ENCODE measurements around the gene CD200. TPM values are rescaled to one million over a fixed set of nuclear protein-coding genes. Genes with fewer than 3 reads are reported as not detected.
A peak's percentile ranks its signal among the peaks of the same experiment; 100 is the strongest.
"Not testable (repeated sequence)": the region's sequence is repeated elsewhere in the genome, so short reads cannot be mapped to it uniquely, and the experiment has no call there.

The CD200 gene
- total and polyA plus RNA-seq, 2 donors = 23.0 to 36.2 TPM

DNA sequence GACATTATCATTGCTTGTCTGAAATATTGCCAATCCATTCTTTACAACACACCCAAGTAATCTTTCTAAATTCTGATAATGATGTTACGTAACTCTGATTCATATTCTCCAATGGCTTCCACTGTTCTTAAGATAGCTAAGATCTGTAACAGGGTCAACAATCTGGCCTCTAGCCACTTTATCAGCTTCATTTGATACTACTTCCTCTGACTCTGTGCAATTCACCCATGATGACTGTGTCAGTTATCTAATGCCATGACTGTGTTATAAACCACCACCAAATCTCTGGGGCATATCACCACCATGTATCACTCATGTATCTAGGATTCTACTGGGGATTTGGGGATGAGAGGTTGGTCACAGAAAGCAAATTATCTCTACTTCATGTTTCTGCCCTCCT is 44.0 kb downstream of the CD200 start:
- Histone ChIP-seq H3K27ac (ENCODE audit: low read depth) (no peak overlapping the region), H3K36me3 (ENCODE audit: insufficient read depth) (no peaks in the 10 kb centered on the region), H3K4me3 (ENCODE audit: low read depth, low read length) (no peak overlapping the region), H3K4me1 (ENCODE audit: insufficient read depth) (no peaks in the 10 kb centered on the region)
- DNase-seq (ENCODE audit: extremely low spot score) = no peak
- 62% methylated on average over 1 of the region's 1 CpG for WGBS

DNA sequence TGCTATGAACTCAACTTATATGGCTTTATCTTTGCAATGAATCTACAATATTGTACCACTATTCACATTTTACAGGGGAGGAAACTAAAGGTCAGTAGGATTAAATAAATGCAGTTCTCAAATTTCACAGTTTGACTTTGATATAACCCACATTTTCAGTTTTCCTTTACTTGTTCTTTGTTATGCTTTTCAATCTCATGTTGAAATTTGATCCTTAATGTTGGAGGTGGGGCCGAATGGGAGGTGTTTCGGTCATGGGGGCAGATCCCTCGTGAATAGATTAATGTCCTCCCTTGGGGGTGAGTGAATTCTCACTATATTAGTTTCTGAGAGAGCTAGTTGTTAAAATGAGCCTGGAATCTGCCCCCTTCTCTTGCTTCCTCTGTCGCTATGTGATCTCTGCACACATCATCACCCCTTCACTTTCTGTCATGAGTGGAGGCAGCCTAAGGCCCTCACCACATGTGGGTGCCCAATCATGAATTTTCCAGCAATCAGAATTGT is 44.7 kb downstream of the CD200 start:
- no peak overlapping the region for H3K27ac ChIP-seq (ENCODE audit: low read depth)

DNA sequence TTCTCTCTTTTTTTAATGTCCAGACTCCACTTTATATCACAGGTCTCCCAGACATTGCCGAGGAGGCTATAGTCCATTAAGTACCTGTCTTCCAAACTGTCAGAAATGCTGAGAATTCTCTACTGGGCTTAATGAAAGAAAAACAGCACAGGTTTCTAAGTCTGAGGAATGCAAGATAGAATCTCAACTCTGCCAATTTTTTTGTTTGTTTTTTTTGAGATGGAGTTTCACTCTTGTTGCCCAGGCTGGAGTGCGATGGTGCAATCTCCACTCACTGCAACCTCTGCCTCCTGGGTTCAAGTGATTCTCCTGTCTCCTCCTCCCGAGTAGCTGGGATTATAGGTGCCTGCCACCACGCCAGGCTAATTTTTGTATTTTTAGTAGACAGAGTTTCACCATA is 45.4 kb downstream of the CD200 start:
- 72% methylated on average over 4 of the region's 4 CpGs for WGBS
- H3K36me3 ChIP-seq (ENCODE audit: insufficient read depth); H3K4me1 ChIP-seq (ENCODE audit: insufficient read depth); DNase-seq (ENCODE audit: extremely low spot score); H3K27ac ChIP-seq (ENCODE audit: low read depth); H3K4me3 ChIP-seq (ENCODE audit: low read depth, low read length): not testable (repeated sequence)

More for the DNA sequence above, 44.7 kb downstream of the CD200 start:
- 56% methylated on average over 4 of the region's 4 CpGs for WGBS
- Histone ChIP-seq H3K4me3 (ENCODE audit: low read depth, low read length) (no peak overlapping the region), H3K36me3 (ENCODE audit: insufficient read depth) (no peaks in the 10 kb centered on the region), H3K4me1 (ENCODE audit: insufficient read depth) (no peaks in the 10 kb centered on the region)
- DNase-seq (ENCODE audit: extremely low spot score) = no peak

DNA sequence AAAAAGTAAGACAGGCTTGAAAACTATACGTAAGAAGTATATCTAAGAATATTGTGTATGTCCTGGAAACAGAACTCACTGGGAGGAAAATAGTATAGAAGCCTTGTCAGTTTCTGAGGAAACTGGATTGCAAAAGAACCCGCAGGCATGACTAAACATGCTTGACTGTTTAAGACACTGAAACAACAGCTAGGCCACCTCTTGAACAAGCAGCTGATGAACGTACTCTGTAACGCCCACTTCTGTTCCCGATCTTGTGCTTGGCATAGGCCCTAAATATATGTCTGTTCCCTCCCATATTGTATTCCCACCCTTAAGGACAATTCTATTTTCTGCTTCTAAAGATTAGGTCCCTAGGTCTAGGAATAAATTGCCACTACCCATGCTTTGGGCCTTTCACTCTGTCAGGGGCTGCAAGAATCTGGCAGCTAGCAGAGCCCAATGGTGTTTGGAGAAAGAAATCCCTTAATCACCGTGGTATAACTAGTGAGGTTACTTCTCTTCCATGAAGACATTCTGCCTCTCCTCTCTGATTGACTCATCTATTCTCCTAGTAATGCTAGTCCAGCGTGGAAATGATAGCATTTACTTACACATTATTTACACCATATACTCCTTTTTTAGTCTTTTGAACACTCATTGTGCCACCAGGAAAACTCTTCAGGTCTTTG is 46.2 kb downstream of the CD200 start:
- Histone ChIP-seq H3K4me3 (ENCODE audit: low read depth, low read length) (no peak overlapping the region), H3K27ac (ENCODE audit: low read depth) (no peak overlapping the region), H3K4me1 (ENCODE audit: insufficient read depth) (no peaks in the 10 kb centered on the region), H3K36me3 (ENCODE audit: insufficient read depth) (no peaks in the 10 kb centered on the region)
- 76% methylated on average over 7 of the region's 7 CpGs for WGBS
- DNase-seq (ENCODE audit: extremely low spot score) = no peak

DNA sequence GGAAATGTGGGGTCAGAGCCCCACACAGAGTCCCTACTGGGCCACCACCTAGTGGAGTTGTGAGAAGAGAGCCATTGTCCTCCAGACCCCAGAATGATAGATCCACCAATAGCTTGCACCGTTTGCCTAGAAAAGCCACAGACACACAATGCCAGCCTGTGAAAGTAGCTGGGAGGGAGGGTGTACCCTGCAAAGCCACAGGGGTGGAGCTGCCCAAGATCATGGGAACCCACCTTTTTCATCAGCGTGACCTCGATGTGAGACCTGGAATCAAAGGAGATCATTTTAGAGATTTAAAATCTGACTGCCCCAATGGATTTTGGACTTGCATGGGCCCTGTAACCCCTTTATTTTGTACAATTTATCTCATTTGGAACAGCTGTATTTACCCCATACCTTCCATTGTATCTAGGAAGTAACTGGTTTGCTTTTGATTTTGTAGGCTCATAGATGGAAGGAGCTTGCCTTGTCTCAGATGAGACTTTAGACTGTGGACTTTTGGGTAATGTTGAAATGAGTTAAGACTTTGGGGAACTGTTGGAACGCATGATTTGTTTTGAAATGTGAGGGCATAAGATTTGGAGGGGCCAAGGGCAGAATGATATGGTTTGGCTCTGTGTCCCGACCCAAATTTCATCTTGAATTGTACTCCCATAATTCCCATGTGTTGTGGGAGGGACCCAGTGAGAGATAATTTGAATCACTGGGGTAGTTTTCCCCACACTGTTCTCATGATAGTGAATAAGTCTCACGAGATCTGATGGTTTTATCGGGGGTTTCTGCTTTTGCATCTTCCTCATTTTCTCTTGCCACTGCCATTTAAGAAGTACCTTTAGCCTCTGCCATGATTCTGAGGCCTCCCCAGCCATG is 49.0 kb downstream of the CD200 start:
- Histone ChIP-seq H3K4me3 (ENCODE audit: low read depth, low read length) (no peak overlapping the region), H3K4me1 (ENCODE audit: insufficient read depth) (no peaks in the 10 kb centered on the region), H3K27ac (ENCODE audit: low read depth) (no peak overlapping the region), H3K36me3 (ENCODE audit: insufficient read depth) (no peaks in the 10 kb centered on the region)
- WGBS = 88% methylated on average over 7 of the region's 7 CpGs
- DNase-seq (ENCODE audit: extremely low spot score) = no peak

DNA sequence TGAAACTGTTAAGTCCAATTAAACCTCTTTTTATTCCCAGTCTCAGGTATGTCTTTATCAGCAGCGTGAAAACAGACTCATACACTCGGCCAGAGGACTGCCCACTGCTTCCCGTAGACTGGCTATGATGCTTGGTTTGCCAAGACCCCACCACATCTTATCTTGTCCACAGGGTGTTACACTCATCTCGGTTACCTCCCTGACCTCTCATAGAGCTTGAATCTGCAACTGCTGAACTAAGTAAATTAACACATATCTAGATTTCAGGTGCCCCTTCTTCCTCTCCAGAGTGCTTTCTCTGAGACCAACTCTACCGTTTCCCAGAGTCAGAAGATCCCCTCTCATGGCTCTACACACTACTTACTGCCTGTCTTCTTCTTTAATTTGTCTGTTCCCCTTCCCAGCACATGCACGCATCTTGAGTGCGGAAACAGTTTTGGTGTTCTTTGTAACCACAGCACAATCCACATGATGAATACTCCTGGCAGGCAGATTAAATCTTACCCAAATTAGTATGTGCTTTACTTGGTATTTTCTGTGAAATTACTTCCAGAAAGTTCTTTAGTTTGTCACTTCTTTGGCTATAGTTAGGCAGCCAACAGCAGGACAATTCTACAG is 49.7 kb downstream of the CD200 start:
- Histone ChIP-seq H3K27ac (ENCODE audit: low read depth) (no peak overlapping the region), H3K4me3 (ENCODE audit: low read depth, low read length) (no peak overlapping the region), H3K36me3 (ENCODE audit: insufficient read depth) (no peaks in the 10 kb centered on the region), H3K4me1 (ENCODE audit: insufficient read depth) (no peaks in the 10 kb centered on the region)
- DNase-seq (ENCODE audit: extremely low spot score) = no peak
- WGBS = 91% methylated on average over 7 of the region's 7 CpGs

DNA sequence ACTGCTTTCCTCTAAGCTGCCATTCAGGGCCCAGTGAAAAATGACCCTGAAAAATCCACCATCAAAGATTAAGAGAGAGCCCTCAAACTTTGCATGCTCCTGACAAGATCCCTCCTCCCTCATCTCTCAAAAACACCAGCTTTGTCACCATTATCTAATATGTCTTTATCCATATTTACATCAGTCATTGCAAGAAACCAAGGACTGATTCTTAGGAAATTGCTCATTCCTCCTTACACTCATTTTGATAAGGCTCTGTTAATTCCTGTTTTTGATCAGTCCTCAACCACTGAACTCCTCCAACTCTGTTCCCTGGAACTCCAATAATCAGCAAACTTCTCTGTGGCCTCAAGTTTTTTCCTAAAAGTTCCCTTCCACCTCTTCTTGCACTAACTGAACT is 51.8 kb downstream of the CD200 start:
- Histone ChIP-seq H3K36me3 (ENCODE audit: insufficient read depth) (no peaks in the 10 kb centered on the region), H3K4me1 (ENCODE audit: insufficient read depth) (no peaks in the 10 kb centered on the region), H3K4me3 (ENCODE audit: low read depth, low read length) (no peak overlapping the region), H3K27ac (ENCODE audit: low read depth) (no peak overlapping the region)
- no peak for DNase-seq (ENCODE audit: extremely low spot score)

DNA sequence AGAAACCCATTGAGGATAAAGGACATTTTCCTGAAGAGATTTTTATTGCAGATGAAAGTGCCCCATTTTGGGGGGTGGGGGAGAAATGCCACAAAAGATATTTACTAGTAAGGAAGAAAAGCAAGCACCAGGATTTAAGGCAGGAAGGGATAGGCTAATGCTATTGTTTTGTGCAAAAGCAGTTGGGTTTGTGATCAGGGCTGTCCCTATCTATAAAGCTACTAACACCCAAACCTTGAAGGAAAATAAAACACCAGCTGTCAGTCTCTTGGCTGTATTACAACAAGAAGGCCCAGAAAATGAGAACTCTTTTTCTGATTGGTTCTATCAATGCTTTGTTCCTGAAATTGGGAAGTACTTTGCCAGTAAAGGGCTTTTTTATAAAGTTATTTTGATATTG is 56.0 kb downstream of the CD200 start:
- Histone ChIP-seq H3K4me1 (ENCODE audit: insufficient read depth) (no peaks in the 10 kb centered on the region), H3K4me3 (ENCODE audit: low read depth, low read length) (no peak overlapping the region), H3K27ac (ENCODE audit: low read depth) (no peak overlapping the region), H3K36me3 (ENCODE audit: insufficient read depth) (no peaks in the 10 kb centered on the region)
- no peak for DNase-seq (ENCODE audit: extremely low spot score)

DNA sequence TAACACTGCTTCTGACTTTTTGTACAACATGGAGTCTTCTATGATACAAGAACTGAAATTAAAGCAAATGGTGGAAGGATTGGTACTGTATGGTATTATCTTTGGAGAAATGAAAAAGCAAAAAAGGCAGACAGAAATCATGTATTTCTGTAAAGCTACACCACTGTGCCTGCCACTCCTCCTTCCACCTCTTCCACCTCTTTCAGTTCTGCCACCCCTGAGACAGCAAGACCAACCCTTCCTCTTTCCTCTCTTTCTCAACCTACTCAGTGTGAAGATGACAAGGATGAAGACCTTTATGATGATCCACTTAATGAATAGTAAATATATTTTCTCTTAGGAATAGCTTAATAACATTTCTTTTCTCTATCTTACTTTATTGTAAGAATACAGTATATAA is 57.0 kb downstream of the CD200 start:
- Histone ChIP-seq H3K36me3 (ENCODE audit: insufficient read depth) (no peaks in the 10 kb centered on the region), H3K4me1 (ENCODE audit: insufficient read depth) (no peaks in the 10 kb centered on the region), H3K27ac (ENCODE audit: low read depth) (no peak overlapping the region), H3K4me3 (ENCODE audit: low read depth, low read length) (no peak overlapping the region)
- no peak for DNase-seq (ENCODE audit: extremely low spot score)

DNA sequence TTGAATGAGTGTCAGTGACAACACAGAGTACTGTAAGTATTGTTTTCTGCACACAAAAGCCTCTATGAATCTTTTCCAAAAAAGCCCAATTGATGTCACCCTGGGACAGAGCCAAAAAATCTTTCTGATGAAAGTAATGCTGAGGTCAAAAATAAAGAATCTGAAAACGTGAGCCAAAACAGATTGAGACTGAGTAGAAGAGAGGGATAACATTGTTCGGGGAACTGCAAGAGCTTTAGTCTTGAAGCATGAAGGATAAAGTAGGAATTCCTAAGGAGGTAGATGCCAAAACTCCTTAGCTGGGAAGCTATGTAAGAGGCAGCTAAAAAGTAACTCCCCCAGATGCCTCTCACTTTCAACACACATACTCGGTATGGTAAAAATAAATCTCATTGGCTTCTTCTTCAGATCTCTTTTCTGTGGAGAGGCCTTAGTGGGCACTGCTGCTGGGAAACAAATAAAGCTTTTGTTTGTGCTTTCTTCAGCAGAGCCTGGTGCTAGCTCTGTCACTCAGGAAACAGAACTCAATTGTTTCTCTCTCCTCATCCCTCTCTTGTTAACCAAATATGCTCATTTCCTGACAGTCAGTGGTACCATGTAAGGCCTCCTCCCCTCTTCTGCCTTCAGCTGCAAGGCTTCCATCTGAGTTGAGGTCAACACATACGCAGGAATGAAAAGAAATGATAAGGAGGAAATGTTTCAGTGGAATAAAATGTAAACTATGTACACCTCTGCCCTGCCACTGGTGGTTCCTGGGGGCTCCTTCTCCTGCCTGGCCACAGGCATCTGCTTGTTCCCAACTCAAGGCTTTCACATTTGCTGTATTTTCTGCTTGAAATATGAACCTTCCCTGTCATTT is 58.1 kb downstream of the CD200 start:
- Histone ChIP-seq H3K36me3 (ENCODE audit: insufficient read depth) (no peaks in the 10 kb centered on the region), H3K27ac (ENCODE audit: low read depth) (no peak overlapping the region), H3K4me1 (ENCODE audit: insufficient read depth) (no peaks in the 10 kb centered on the region), H3K4me3 (ENCODE audit: low read depth, low read length) (no peak overlapping the region)
- 15% methylated on average over 4 of the region's 4 CpGs for WGBS
- peak; percentile 65 for DNase-seq (ENCODE audit: extremely low spot score)

DNA sequence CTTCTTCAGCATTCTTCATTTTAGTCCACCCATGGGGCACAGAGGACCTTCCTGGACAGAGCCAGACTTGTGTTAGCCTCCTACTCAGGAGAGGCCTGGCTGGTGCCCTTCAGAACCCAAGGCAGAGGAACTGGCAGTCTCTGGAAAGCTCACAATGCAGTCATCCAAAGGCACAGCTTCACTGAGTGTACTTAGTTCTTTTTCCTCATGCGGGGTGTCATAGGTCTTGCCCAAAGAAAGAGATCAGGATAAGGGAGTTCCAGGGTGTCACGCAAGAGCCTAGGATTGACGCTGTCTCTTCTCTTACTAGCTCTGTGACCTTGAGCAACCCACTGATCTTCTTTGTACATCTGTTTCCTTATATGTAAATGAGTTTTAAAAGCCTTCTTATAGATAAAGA is 58.7 kb downstream of the CD200 start:
- WGBS = 84% methylated on average over 3 of the region's 3 CpGs
- no peak for DNase-seq (ENCODE audit: extremely low spot score)
- no peaks in the 10 kb centered on the region for H3K36me3 ChIP-seq (ENCODE audit: insufficient read depth)
- no peak overlapping the region for H3K27ac ChIP-seq (ENCODE audit: low read depth)
- no peaks in the 10 kb centered on the region for H3K4me1 ChIP-seq (ENCODE audit: insufficient read depth)
- H3K4me3 ChIP-seq (ENCODE audit: low read depth, low read length) = no peak overlapping the region

DNA sequence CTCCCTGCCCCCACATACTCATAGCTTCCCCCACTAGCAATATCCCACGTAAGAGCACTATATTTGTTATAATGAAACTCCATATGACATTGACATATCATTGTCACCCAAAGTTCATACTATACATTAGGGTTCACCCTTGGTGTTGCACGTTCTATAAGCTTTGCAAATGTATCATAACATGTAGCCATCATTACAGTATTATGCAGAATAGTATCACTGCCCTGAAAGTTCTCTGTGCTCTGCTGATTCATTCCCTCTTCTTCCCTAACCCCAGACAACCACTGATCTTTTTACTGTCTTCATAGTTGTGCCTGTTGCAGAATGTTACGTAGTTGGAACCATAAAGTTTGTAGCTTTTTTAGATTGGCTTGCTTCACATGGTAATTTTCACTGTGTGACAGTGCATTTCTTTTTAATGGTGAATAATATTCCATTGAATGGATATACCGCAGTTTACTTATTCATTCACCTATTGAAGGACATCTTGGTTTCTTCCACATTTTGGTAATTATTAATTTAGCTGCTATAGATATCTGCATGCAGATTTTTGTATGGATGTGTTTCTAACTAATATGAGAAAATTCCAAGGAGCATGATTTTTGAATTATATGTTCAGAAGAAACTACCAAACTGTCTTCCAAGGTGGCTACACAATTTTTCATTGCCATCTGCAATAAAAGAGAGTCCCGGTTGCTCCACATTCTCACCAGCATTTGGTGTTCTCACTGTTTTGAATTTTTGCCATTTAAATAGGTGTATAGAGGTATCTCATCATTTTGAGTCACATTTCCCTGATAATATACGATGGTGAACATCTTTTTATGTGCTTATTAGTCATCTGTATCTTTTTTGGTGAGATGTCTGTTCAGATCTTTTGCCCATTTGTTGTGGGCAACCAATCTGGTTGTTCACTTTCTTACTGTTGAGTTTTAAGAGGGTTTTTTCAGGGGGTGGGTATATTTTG is 59.7 kb downstream of the CD200 start:
- H3K27ac ChIP-seq (ENCODE audit: low read depth) = no peak overlapping the region
- WGBS = 76% methylated on average over 6 of the region's 6 CpGs

More for the DNA sequence above, 59.7 kb downstream of the CD200 start:
- H3K36me3 ChIP-seq (ENCODE audit: insufficient read depth) = no peaks in the 10 kb centered on the region
- no peak overlapping the region for H3K4me3 ChIP-seq (ENCODE audit: low read depth, low read length)
- no peaks in the 10 kb centered on the region for H3K4me1 ChIP-seq (ENCODE audit: insufficient read depth)
- DNase-seq (ENCODE audit: extremely low spot score) = no peak

Data from urinary bladder (tissue), 4 donors.